ENCODE data around the gene SLC35G4. TPM values are rescaled to one million over a fixed set of nuclear protein-coding genes. Genes with fewer than 3 reads are reported as not detected.

The SLC35G4 gene
- total and polyA plus RNA-seq, 2 of the 13 experiments (the other 11 are each of a cell fraction or from before 2014, with no cell fraction given), result not detected

GRCh38 chr18:11578799-11579198 lies 30.6 kb upstream of the SLC35G4 start (continued):
- TF ChIP-seq ZNF407 (CRISPR knock-in tag; IDR thresholded peaks at IDR 0.05; ENCODE audit: not compliant biosample characterization) (no peak), HOXA9 (CRISPR knock-in tag; IDR thresholded peaks at IDR 0.05; ENCODE audit: borderline replicate concordance) (no peak), GTF3A (CRISPR knock-in tag; conservative IDR thresholded peaks at IDR 0.05) (no peak), HCFC1 (IDR thresholded peaks at IDR 0.05; ENCODE audit: low read depth, low read length) (no peak), YY1 (IDR thresholded peaks at IDR 0.05; ENCODE audit: insufficient read depth, insufficient replicate concordance, low read depth, low read length) (no peak), MBNL3 (CRISPR knock-in tag; conservative IDR thresholded peaks at IDR 0.05) (no peak), ZNF335 (CRISPR knock-in tag; IDR thresholded peaks at IDR 0.05) (no peak), PCBP2 (optimal IDR thresholded peaks at IDR 0.05; ENCODE audit: low read depth, low read length, poor library complexity, severe bottlenecking) (no peak), LBX2 (CRISPR knock-in tag; IDR thresholded peaks at IDR 0.05; ENCODE audit: borderline replicate concordance) (no peak), HMGXB3 (CRISPR knock-in tag; IDR thresholded peaks at IDR 0.05; ENCODE audit: borderline replicate concordance) (no peak), ZSCAN30 (CRISPR knock-in tag; IDR thresholded peaks at IDR 0.05) (no peak), ZSCAN20 (CRISPR knock-in tag; IDR thresholded peaks at IDR 0.05; ENCODE audit: borderline replicate concordance) (no peak)

Measured in HepG2 (cell line).